ENCODE results near the gene LSP1.

- TF ChIP-seq CTCF (conservative IDR thresholded peaks at IDR 0.05 in 1 of 2, IDR thresholded peaks at IDR 0.05 in 1 of 2; ENCODE audit: low read depth in 1 of 2, low read length in 2 of 2) (no peak), EZH2 (IDR thresholded peaks at IDR 0.05; ENCODE audit: low read length, missing control alignments) (no peak)
Observed at GRCh38 chr11:1913271-1914060, 60.6 kb downstream of the LSP1 start.

All from fibroblast of lung (primary cell).